ENCODE measurements around the gene VPS13D.
A peak's percentile ranks its signal among the peaks of the same experiment; 100 is the strongest.
"Not testable (repeated sequence)": the region's sequence is repeated elsewhere in the genome, so short reads cannot be mapped to it uniquely, and the experiment has no call there.

The VPS13D gene

GRCh38 chr1:12448746-12449177, 218.9 kb downstream of the VPS13D start:
- no peak overlapping the region for H3K4me3 ChIP-seq (ENCODE audit: insufficient read depth, low read depth, low read length, poor library complexity, severe bottlenecking)
- H3K27ac ChIP-seq (ENCODE audit: insufficient read depth, low read length, poor library complexity, severe bottlenecking) = peak overlapping the region; percentile 44
- H3K4me1 ChIP-seq (ENCODE audit: control insufficient read depth, insufficient read depth, low read length, poor library complexity, severe bottlenecking) = peaks cover 27% of the 10 kb centered on the region
- no peaks in the 10 kb centered on the region for H3K36me3 ChIP-seq (ENCODE audit: control insufficient read depth, insufficient read depth, low read length)
- no peaks in the 10 kb centered on the region for H3K27me3 ChIP-seq (replicated peaks; ENCODE audit: control insufficient read depth, insufficient read depth, low read length, poor library complexity, severe bottlenecking)
- no peaks in the 10 kb centered on the region for H3K9me3 ChIP-seq (ENCODE audit: control insufficient read depth, low read length)
- DNase-seq = no peak

DNA sequence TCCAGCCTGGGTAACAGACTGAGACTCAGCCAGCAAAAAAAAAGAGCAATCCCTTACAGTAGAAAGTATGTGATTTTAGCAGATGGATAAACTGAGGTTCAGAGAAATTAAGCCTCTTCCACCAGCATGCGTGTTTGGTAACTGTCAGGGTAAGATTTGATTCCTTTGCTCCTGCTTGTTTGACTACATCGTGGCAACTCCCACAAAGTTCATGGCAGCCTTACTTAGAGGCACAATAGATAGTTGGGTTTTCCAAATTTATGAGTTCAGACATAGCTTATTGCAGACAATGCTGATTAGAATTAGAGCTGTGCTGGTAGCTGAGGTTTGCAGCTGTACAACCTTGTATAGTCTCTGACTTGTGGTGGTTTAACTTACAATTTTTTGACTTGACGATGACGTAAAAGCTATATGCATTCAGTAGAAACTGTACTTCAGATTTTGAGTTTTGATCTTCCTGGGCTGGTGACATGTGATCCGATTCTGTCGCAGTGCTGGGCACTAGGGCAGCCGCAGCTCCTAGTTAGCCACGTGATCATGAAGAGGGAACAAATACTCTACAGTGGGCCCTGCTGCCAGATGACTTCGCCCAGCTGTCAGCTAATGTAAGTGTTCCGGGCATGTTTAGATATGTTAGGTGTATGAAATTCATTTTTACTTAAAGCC, 220.4 kb downstream of the VPS13D start:
- peak overlapping the region; percentile 44 for H3K27ac ChIP-seq (ENCODE audit: insufficient read depth, low read length, poor library complexity, severe bottlenecking)

GRCh38 chr1:12450756-12451559, 221.1 kb downstream of the VPS13D start:
- no peak overlapping the region for H3K27ac ChIP-seq (ENCODE audit: insufficient read depth, low read length, poor library complexity, severe bottlenecking)
- peaks cover 31% of the 10 kb centered on the region for H3K4me1 ChIP-seq (ENCODE audit: control insufficient read depth, insufficient read depth, low read length, poor library complexity, severe bottlenecking)
- H3K4me3 ChIP-seq (ENCODE audit: insufficient read depth, low read depth, low read length, poor library complexity, severe bottlenecking) = no peak overlapping the region

More for the DNA sequence above, 220.4 kb downstream of the VPS13D start:
- Histone ChIP-seq H3K4me3 (ENCODE audit: insufficient read depth, low read depth, low read length, poor library complexity, severe bottlenecking) (no peak overlapping the region), H3K27me3 (replicated peaks; ENCODE audit: control insufficient read depth, insufficient read depth, low read length, poor library complexity, severe bottlenecking) (no peaks in the 10 kb centered on the region), H3K4me1 (ENCODE audit: control insufficient read depth, insufficient read depth, low read length, poor library complexity, severe bottlenecking) (peaks cover 31% of the 10 kb centered on the region), H3K9me3 (ENCODE audit: control insufficient read depth, low read length) (no peaks in the 10 kb centered on the region), H3K36me3 (ENCODE audit: control insufficient read depth, insufficient read depth, low read length) (no peaks in the 10 kb centered on the region)
- no peak for DNase-seq

GRCh38 chr1:12451560-12451900, 221.7 kb downstream of the VPS13D start:
- Histone ChIP-seq H3K27me3 (replicated peaks; ENCODE audit: control insufficient read depth, insufficient read depth, low read length, poor library complexity, severe bottlenecking) (no peaks in the 10 kb centered on the region), H3K36me3 (ENCODE audit: control insufficient read depth, insufficient read depth, low read length) (no peaks in the 10 kb centered on the region), H3K4me1 (ENCODE audit: control insufficient read depth, insufficient read depth, low read length, poor library complexity, severe bottlenecking) (peaks cover 31% of the 10 kb centered on the region), H3K4me3 (ENCODE audit: insufficient read depth, low read depth, low read length, poor library complexity, severe bottlenecking) (no peak overlapping the region), H3K9me3 (ENCODE audit: control insufficient read depth, low read length) (no peaks in the 10 kb centered on the region), H3K27ac (ENCODE audit: insufficient read depth, low read length, poor library complexity, severe bottlenecking) (no peak overlapping the region)
- no peak for DNase-seq

More at GRCh38 chr1:12450756-12451559, 221.1 kb downstream of the VPS13D start:
- Histone ChIP-seq H3K27me3 (replicated peaks; ENCODE audit: control insufficient read depth, insufficient read depth, low read length, poor library complexity, severe bottlenecking) (no peaks in the 10 kb centered on the region), H3K36me3 (ENCODE audit: control insufficient read depth, insufficient read depth, low read length) (no peaks in the 10 kb centered on the region), H3K9me3 (ENCODE audit: control insufficient read depth, low read length) (no peaks in the 10 kb centered on the region)
- no peak for DNase-seq

DNA sequence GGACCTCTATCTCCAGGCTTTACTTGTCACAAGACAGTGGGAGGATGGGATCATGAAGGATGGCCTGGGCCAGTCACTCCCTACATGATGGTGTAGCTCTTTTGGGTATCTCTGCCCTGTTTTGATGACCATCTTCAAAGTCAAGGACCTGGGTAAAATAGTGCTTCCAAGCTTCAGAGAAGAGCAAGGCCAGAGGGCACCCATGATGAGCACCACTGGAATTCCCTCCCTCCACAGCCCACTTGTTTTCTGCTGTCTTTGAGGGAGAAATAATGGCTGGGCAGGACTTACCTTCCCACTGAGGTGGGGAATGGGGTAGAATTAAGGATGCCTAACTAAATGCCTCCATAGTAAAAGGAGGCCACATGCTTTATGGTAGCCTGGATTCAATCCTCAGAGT, 222.4 kb downstream of the VPS13D start:
- H3K27me3 ChIP-seq (replicated peaks; ENCODE audit: control insufficient read depth, insufficient read depth, low read length, poor library complexity, severe bottlenecking) = no peaks in the 10 kb centered on the region
- no peak for DNase-seq
- H3K4me3 ChIP-seq (ENCODE audit: insufficient read depth, low read depth, low read length, poor library complexity, severe bottlenecking) = no peak overlapping the region
- peaks cover 31% of the 10 kb centered on the region for H3K4me1 ChIP-seq (ENCODE audit: control insufficient read depth, insufficient read depth, low read length, poor library complexity, severe bottlenecking)
- H3K36me3 ChIP-seq (ENCODE audit: control insufficient read depth, insufficient read depth, low read length) = no peaks in the 10 kb centered on the region
- H3K9me3 ChIP-seq (ENCODE audit: control insufficient read depth, low read length) = no peaks in the 10 kb centered on the region
- H3K27ac ChIP-seq (ENCODE audit: insufficient read depth, low read length, poor library complexity, severe bottlenecking) = no peak overlapping the region

- no peak overlapping the region for H3K27ac ChIP-seq (ENCODE audit: insufficient read depth, low read length, poor library complexity, severe bottlenecking)
Measured at GRCh38 chr1:12453400-12454343, 223.8 kb downstream of the VPS13D start.

DNA sequence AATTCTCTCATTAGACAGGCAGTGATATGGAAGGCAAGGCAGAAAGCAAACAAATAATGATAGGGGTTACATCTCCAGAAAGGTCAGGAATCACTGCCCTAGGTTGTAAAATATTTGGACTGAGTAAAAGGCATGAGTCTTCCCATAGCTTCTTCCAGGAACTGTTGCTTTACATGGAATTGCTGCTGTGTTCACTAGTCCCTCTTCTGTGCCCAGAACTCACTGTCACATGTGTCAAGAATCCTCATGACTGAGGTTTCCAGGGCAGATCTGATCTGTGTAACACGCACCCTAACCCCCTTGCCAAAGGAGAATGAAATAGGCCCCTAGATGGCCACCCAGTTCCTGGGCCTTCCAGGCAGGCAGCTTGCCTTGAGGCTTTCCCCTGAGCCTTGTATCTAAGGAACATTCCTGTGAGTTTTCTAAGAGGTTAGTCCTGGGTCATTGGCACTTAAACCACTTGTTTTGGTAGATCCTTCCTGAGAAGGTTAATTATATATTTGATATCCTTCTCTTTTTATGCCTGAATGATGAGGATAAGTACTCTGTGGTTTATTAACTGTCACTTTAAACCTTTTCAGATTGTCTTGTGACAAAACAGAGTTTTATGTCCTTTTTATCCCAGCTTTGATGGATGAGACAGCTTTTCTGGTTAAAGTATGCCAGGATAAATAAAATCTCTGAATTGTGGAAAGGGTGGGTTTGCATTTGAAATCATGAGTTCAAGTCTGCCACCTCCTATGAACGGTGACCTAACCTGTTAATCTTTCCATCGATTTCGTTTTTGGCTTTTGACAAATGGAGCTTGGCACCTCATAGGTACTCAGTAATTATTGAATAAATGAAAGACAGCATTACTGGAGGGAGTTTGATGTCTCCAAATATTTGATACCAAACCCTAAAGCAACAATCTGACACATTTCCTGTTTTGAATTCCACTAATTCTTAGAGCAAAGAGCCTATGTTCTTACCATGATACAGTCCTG, 224.9 kb downstream of the VPS13D start:
- DNase-seq = no peak
- no peak overlapping the region for H3K27ac ChIP-seq (ENCODE audit: insufficient read depth, low read length, poor library complexity, severe bottlenecking)
- H3K36me3 ChIP-seq (ENCODE audit: control insufficient read depth, insufficient read depth, low read length) = no peaks in the 10 kb centered on the region
- H3K4me3 ChIP-seq (ENCODE audit: insufficient read depth, low read depth, low read length, poor library complexity, severe bottlenecking) = no peak overlapping the region
- no peaks in the 10 kb centered on the region for H3K9me3 ChIP-seq (ENCODE audit: control insufficient read depth, low read length)
- no peaks in the 10 kb centered on the region for H3K27me3 ChIP-seq (replicated peaks; ENCODE audit: control insufficient read depth, insufficient read depth, low read length, poor library complexity, severe bottlenecking)
- peaks cover 18% of the 10 kb centered on the region for H3K4me1 ChIP-seq (ENCODE audit: control insufficient read depth, insufficient read depth, low read length, poor library complexity, severe bottlenecking)

More at GRCh38 chr1:12453400-12454343, 223.8 kb downstream of the VPS13D start:
- H3K36me3 ChIP-seq (ENCODE audit: control insufficient read depth, insufficient read depth, low read length) = no peaks in the 10 kb centered on the region
- H3K27me3 ChIP-seq (replicated peaks; ENCODE audit: control insufficient read depth, insufficient read depth, low read length, poor library complexity, severe bottlenecking) = no peaks in the 10 kb centered on the region
- no peaks in the 10 kb centered on the region for H3K9me3 ChIP-seq (ENCODE audit: control insufficient read depth, low read length)
- DNase-seq = no peak
- peaks cover 27% of the 10 kb centered on the region for H3K4me1 ChIP-seq (ENCODE audit: control insufficient read depth, insufficient read depth, low read length, poor library complexity, severe bottlenecking)
- no peak overlapping the region for H3K4me3 ChIP-seq (ENCODE audit: insufficient read depth, low read depth, low read length, poor library complexity, severe bottlenecking)

DNA sequence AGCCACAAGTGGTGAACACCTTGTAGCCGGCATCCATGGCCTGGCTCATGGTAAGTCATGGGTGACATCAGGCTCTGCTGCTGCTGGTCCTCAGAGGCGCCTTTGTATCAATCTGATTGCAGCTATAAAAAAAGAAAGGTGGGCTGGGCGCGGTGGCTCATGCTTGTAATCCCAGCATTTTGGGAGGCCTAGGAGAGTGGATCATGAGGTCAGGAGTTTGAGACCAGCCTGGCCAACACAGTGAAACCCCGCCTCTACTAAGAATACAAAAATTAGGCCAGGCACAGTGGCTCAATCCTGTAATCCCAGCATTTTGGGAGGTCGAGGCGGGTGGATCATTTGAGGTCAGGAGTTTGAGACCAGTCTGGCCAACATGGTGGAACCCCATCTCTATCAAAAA, 226.3 kb downstream of the VPS13D start:
- not testable (repeated sequence) for H3K36me3 ChIP-seq (ENCODE audit: control insufficient read depth, insufficient read depth, low read length); H3K27ac ChIP-seq (ENCODE audit: insufficient read depth, low read length, poor library complexity, severe bottlenecking); H3K9me3 ChIP-seq (ENCODE audit: control insufficient read depth, low read length); H3K4me3 ChIP-seq (ENCODE audit: insufficient read depth, low read depth, low read length, poor library complexity, severe bottlenecking); DNase-seq; H3K27me3 ChIP-seq (replicated peaks; ENCODE audit: control insufficient read depth, insufficient read depth, low read length, poor library complexity, severe bottlenecking)
- peaks cover 13% of the 10 kb centered on the region for H3K4me1 ChIP-seq (ENCODE audit: control insufficient read depth, insufficient read depth, low read length, poor library complexity, severe bottlenecking)

- Histone ChIP-seq H3K27me3 (replicated peaks; ENCODE audit: control insufficient read depth, insufficient read depth, low read length, poor library complexity, severe bottlenecking) (no peaks in the 10 kb centered on the region), H3K27ac (ENCODE audit: insufficient read depth, low read length, poor library complexity, severe bottlenecking) (no peak overlapping the region), H3K4me1 (ENCODE audit: control insufficient read depth, insufficient read depth, low read length, poor library complexity, severe bottlenecking) (peaks cover 13% of the 10 kb centered on the region), H3K4me3 (ENCODE audit: insufficient read depth, low read depth, low read length, poor library complexity, severe bottlenecking) (no peak overlapping the region), H3K36me3 (ENCODE audit: control insufficient read depth, insufficient read depth, low read length) (peaks cover 14% of the 10 kb centered on the region), H3K9me3 (ENCODE audit: control insufficient read depth, low read length) (no peaks in the 10 kb centered on the region)
- no peak for DNase-seq
Measured at GRCh38 chr1:12456979-12457378, 227.1 kb downstream of the VPS13D start.

All from effector memory CD4-positive, alpha-beta T cell (primary cell).